ENCODE measurements around the gene NME5.

- TF ChIP-seq PBX3 (CRISPR knock-in tag; IDR thresholded peaks at IDR 0.05; ENCODE audit: borderline replicate concordance), result no peak
- TF ChIP-seq HNF4A (CRISPR knock-in tag; IDR thresholded peaks at IDR 0.05), result no peak
- TF ChIP-seq ATF7 (IDR thresholded peaks at IDR 0.05), result no peak
- TF ChIP-seq ATF7 (CRISPR knock-in tag; IDR thresholded peaks at IDR 0.05), result no peak
- TF ChIP-seq NFYB (CRISPR knock-in tag; IDR thresholded peaks at IDR 0.05), result no peak
- TF ChIP-seq AHR (CRISPR knock-in tag; IDR thresholded peaks at IDR 0.05), result no peak
- TF ChIP-seq ZSCAN12 (CRISPR knock-in tag; IDR thresholded peaks at IDR 0.05), result no peak
- TF ChIP-seq POLR2AphosphoS5 (IDR thresholded peaks at IDR 0.05; ENCODE audit: low read depth, low read length), result no peak
- TF ChIP-seq SRSF9 (IDR thresholded peaks at IDR 0.05; ENCODE audit: borderline replicate concordance, insufficient read depth, low read depth, low read length, poor library complexity, severe bottlenecking), result no peak
- no peak for TF ChIP-seq ZNF646 (CRISPR knock-in tag; IDR thresholded peaks at IDR 0.05)
- no peak for TF ChIP-seq CREB1 (IDR thresholded peaks at IDR 0.05)
- TF ChIP-seq CREB1 (CRISPR knock-in tag; IDR thresholded peaks at IDR 0.05), result no peak
Measured at GRCh38 chr5:138083702-138084101, 55.5 kb downstream of the NME5 start, which contains the start of gene WNT8A.
